Endothelial cell of coronary artery (primary cell): ENCODE measurements around the gene CD74. TPM values are rescaled to one million over a fixed set of nuclear protein-coding genes. Genes with fewer than 3 reads are reported as not detected.

Experiments used
- total RNA-seq: library from RNA; depleted of rRNA; stranded (reverse); fragments of >200 nt; gene quantifications from 2 replicates; pipeline ENCODE4 v1.2.3, GENCODE V29; 2014

The CD74 gene
- 0.36 and 0.56 TPM in 2 replicates for total RNA-seq

DNA sequence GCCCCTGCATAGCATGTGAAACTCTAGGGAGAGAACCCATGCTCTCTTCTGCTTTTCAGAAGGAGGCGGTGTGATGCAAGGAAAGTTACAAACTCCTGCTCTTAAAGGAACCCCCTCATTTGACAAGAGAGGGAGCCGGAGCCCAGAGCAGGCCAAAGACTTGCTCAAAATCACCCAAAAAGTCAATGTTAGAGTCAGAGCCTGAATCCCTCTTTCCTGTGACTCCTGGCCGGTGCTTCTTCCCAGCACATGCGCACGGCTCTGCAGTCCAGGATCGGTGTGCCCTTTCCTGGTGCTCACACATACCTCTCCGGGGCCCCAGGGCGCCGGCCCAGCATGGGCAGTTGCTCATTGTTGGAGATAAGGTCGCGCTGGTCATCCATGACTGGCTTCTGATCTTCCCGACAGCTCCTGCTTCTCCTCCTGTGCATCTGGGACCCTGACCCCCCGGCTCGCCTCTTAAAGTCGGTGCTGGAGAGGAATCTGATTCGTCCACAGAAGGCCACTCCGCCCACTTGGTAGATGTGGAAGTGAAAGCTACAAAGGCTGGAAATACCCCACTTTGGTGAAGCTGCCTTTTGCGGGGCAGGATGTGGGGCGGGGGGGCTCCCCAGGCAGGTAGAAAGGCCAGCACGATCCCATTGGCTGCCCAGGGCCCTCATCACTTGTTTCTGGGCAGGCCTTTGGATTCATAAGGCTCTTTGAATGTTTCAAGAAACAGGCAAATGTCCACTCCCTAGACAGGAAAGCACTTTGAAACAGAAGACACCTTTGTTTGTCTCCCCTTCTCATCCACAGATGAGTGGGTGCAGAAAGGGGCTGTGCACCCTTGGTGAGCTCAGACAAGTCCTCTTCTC, at the start of gene CD74:
CD74 (minus strand) TSS at position 592 of the 857 bp plus-strand sequence; CDS start at position 431, 161 bp downstream.

GRCh38 chr5:150449517-150450339, 37.0 kb upstream of the CD74 start, which contains the start of gene RPS14:
TSS of gene RPS14 (minus strand) at chr5:150449739. CDS start at chr5:150447733, 2,006 bp downstream.

DNA sequence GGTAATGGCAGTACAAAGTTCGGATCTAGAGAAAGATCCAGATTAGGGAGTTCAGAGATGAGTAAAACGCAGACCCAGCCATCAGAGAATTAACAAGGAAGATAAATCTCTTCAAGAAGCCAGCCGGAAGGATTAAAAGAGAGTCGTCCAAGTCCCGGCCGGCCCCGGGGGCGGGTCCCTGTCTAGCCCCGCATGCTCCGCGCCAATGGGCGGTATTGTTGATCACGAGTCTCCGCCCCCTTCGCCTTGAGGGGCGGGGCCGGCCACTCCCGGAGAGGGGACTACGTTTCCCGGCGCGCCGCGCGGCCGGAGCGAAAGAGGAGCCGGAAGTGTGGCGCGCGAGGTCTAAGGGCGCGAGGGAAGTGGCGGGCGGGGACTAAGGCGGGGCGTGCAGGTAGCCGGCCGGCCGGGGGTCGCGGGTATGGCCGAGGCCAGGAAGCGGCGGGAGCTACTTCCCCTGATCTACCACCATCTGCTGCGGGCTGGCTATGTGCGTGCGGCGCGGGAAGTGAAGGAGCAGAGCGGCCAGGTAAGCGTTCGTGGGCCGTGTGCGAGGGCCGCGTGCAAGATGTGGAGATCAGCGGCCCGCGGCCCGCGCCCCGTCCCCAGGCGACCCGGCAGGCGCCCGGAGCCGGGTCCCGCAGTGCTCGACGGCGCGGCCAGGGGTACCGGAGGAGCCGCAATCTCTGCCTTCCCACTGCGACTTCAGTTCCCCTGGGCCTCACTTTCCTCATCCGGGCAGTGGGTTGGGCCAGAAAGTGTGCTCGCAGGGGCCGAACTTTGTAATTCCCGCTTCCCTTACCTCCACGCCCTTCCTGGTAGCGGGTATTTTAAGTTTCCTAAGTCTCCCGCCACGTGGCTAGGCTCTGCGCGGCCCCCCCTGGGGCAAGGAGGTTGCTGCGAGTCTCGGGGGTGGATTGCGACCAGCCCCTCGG, 55.1 kb downstream of the CD74 start, which contains the start of gene TCOF1:
TCOF1 (plus strand) TSS at position 372 of the 935 bp plus-strand sequence; CDS start at position 422, 50 bp downstream.

Other genes starting within 250 kb of the CD74 start
- not detected in 2 replicates for gene CDX1, start 246.1 kb downstream of the CD74 start, total RNA-seq
- not detected in 2 replicates for gene SLC6A7, start 222.8 kb downstream of the CD74 start, total RNA-seq
- gene CAMK2A, start 123.1 kb downstream of the CD74 start, total RNA-seq: not detected in 2 replicates
- 0.09 and 0.28 TPM in 2 replicates for gene ARSI, start 110.0 kb downstream of the CD74 start, total RNA-seq
- gene TCOF1, start 55.2 kb downstream of the CD74 start, total RNA-seq: 16.0 and 18.5 TPM in 2 replicates
- 3,989 and 4,022 TPM in 2 replicates for gene RPS14, start 36.8 kb upstream of the CD74 start, total RNA-seq
- 39.4 and 62.3 TPM in 2 replicates for gene NDST1, start 95.2 kb upstream of the CD74 start, total RNA-seq
- 10.0 and 39.4 TPM in 2 replicates for gene SYNPO, start 227.8 kb upstream of the CD74 start, total RNA-seq
- gene MYOZ3, start 248.3 kb upstream of the CD74 start, total RNA-seq: 0.18 and 0.94 TPM in 2 replicates